22Rv1 (cell line): ENCODE results near the gene TMEM95.

Experiments
- CTCF ChIP-seq: fragments of 450-650 bp; IDR thresholded peaks from 2 replicates; pipeline ENCODE4 v1.5.1; 2017; ENCODE audit warnings: mild to moderate bottlenecking
- ZFX ChIP-seq: fragments of 450-650 bp; IDR thresholded peaks from 2 replicates; pipeline ENCODE4 v1.6.1; 2017; ENCODE audit warnings: antibody characterized with exemption, borderline replicate concordance

DNA sequence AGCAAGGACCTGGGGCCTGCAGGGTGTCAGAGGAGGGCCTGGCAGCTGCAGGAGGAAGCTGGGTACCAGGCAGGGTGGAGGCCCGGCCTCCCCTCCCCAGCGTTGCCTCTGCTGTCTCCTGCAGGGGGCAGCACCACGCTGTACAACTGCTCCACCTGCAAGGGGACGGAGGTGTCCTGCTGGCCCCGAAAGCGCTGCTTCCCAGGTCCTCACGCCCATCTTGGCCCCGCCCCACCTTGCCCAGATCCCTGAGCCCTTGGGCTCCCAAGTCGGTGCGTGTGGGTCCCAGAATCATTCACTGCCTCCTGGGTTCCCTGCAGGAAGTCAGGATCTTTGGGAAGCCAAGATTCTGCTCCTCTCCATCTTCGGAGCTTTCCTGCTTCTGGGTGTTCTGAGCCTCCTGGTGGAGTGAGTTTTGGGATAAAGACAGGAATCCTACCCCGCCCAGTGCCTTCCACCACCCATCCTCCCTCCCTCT, 1.2 kb downstream of the TMEM95 start:
- TF ChIP-seq CTCF = peak; percentile 90
- no peak for TF ChIP-seq ZFX
